ENCODE measurements around the gene AKNA.

Gene AKNA

GRCh38 chr9:114300846-114301797, 86.7 kb downstream of the AKNA start:
- DNase-seq (ENCODE audit: low spot score) = no peak

GRCh38 chr9:114300153-114300845, 87.5 kb downstream of the AKNA start:
- DNase-seq (ENCODE audit: low spot score) = no peak

DNA sequence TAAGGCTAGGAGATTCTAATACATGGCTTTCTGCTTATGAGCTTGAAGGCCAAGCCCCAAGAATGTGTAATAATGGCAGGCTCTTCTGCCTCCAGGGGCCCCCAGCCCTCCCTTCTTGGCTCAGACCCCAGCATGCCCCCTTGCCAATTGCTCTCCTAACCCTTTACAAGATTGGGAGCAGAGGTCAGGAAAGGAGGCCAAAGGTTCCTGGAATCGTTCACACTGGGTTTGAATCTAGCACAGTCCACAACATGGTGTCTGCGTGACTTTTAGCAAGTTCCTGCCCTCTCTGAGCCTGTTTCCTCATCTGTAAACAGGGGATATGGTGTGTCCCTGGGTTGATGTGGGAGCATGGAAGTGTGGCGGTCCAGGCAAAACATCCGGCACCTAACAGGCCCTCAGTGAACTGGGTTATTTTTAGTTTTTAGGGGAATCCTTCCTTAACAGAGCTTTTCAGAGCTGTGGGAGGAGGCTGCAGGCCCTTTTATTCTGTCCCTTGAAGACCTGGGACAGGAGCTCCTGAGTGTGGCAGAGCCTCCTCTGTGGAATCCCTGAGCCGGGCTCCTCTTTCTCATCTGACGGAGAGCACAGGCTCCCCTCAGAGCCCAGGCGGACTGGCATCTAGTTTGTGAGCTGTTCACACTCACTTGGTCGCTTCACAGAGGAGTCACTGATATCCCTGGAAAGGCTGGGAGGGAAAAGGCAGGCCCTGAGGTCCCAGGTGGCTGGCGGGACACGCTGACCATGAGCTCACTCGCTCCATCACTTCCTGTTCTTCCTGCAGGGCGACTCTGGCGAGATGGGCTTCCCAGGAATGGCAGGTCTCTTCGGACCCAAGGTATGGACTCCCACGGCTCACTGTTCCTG, 88.3 kb downstream of the AKNA start:
- no peak for DNase-seq (ENCODE audit: low spot score)

- DNase-seq (ENCODE audit: low spot score) = no peak
Measured at GRCh38 chr9:114296338-114296737, 91.4 kb downstream of the AKNA start.

DNA sequence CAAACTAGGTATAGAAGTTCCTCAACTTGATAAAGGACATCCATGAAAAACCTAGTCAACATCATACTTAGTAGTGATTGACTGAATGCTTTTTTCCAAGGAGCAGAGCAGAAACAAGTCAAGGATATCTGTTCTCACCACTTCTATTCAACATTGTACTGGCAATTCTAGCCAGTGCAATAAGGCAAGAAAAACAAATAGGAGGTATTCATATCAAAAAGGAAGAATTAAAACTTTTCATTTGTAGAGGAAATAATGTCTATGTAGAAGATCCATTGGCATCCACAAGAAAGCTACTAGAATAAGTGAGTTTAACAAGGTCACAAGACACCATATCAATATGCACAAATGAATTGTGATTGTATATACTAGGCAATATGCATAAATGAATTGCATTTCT, 93.1 kb downstream of the AKNA start:
- no peak for DNase-seq (ENCODE audit: low spot score)

GRCh38 chr9:114291886-114292590, 95.7 kb downstream of the AKNA start:
- no peak for DNase-seq (ENCODE audit: low spot score)

GRCh38 chr9:114291064-114291474, 96.7 kb downstream of the AKNA start:
- DNase-seq (ENCODE audit: low spot score) = peak; percentile 66

GRCh38 chr9:114290561-114290986, 97.2 kb downstream of the AKNA start:
- DNase-seq (ENCODE audit: low spot score) = no peak

DNA sequence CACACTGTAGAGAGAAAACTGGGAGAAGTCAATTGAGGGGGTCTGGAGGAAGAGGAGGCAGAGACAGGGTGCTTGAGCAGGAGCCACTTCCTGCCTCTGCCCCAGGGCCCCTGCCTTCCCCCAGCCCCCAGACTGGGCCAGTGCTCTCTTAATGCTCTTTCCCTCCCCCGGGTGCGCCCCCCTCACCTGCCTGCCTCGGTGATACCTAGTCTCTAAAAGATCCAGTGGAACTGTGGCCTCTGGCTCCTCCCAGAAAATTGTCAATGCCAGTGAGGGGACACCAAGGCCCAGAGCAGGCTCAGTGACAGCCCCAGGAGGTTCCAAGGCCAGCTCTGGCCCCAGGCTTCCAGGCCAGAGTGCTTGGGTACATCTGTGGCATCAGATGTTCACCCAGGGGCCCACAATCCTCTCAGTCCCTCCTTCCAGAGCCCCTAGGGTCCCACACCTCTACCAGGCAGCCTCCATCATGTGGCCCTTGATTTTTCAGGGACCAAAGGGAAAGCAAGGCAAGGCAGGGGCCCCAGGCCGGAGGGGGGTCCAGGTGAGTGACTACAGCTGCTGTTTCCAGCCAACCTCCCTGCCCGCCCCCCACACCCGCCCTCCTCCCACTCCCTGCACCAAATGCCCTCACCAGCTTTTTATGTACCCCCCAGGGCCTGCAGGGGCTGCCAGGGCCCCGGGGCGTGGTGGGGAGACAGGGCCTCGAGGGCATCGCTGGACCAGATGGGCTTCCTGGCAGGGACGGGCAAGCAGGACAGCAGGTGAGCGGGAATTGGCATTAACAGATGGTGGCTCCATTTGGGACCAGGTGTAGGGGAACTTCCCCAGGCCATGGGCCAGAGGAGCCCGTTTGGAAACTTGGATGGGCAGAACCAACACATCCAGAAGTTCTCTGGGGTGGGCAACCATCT, 98.0 kb downstream of the AKNA start:
- no peak for DNase-seq (ENCODE audit: low spot score)

DNA sequence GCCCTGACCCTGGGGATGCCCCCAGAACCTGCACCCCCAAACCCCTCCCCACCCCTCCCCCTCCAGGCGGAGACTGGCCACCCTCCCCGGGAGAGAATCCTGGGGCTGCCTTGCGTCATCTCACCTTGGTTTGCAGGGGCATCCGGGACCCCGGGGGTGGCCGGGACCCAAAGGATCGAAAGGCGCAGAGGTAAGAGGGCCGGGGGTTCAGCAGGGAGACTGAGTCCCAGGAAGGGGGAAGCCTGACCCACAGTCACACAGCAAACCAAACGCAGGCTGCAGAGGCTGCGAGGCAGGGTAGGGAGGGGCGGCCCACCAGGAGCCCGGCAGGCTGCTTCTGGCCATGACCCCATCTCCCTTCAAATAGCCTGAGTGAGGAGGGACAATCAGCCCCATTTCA, 98.7 kb downstream of the AKNA start:
- DNase-seq (ENCODE audit: low spot score) = no peak

DNA sequence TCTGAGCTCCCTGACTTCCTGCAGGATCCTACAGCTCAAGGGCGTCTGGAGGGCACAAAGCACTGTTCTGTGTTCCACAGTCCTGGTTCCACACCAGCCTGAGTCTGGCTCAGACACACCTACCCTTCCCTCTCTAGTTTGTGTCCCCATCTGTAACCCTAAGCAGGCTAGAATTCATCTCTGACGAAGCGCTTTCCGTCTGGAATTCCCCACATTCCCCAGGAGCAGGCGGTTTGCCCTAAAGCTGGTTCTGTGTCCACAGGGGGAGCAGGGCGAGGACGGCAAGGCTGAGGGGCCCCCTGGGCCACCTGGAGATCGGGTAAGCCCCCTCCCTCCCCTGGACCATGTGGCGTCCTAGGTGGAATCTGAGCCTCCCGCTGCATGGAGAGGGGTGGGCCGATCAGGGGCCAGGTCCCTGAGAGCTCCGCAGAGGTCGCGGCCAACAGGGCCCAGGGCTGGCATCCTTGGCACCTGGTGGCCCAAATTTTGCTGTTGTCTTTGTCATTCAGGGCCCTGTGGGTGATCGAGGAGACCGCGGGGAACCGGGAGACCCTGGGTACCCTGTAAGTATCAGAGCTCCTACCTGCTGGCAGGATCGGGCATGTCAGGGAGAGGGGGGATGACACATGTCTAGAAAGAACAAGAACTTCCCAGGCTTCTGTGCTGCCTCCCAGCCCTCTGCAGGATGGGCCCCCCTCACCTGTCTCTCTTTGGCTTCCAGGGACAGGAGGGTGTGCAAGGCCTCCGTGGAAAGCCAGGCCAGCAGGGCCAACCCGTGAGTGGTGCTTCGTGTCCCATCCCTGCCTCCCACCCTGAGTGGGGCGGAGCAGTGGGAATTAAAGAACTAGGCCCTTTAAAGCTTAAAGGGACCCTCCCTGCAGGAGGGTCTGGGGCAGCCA, 99.3 kb downstream of the AKNA start:
- DNase-seq (ENCODE audit: low spot score) = no peak

DNA sequence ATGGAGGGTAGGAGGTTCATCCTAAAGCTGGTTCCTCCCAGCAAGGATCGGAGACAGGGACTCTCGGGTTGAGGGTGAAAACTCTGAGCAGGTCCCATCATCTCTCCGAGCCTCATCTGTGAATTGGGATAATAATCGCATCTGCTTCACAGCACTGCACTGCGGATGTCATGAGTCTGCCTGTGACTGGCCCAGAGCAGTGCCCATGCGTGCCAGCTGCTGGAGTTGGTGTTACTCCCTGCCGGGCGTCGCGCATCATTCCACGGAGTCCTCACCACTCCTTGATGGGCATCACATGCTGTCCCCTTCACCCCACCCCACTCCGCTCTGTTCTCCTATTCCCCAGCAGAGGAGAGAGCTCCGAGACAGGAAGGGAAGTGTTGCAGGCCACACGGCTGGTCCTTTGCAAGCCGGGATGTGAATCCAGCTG, 100.0 kb downstream of the AKNA start:
- DNase-seq (ENCODE audit: low spot score) = no peak

- no peak for DNase-seq (ENCODE audit: low spot score)
Measured at GRCh38 chr9:114287001-114287762, 100.6 kb downstream of the AKNA start.

DNA sequence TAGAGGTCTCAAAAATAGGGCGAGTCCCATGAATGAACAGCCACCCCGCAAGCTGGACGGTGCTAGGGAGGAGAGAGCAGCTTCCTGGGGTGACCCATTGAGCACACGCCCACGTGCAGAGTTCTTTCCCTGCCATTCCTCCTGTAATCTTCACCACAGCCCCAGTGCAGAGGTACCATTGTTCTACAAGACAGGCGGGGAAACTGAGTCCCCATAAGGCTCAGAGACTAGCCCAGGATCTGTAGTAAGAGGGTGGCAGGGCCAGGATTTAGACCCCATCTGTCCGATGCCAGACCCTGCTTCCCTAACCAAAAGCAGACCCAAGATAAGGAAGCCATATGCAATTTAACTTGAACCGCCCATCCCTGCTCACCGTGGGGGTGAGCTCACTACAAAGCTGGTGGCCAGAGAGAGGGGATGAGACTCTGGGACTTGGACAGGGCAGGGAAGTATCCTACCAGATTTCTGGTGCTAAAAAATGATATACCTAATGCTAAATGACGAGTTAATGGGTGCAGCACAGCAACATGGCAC, 101.6 kb downstream of the AKNA start:
- DNase-seq (ENCODE audit: low spot score) = no peak

DNA sequence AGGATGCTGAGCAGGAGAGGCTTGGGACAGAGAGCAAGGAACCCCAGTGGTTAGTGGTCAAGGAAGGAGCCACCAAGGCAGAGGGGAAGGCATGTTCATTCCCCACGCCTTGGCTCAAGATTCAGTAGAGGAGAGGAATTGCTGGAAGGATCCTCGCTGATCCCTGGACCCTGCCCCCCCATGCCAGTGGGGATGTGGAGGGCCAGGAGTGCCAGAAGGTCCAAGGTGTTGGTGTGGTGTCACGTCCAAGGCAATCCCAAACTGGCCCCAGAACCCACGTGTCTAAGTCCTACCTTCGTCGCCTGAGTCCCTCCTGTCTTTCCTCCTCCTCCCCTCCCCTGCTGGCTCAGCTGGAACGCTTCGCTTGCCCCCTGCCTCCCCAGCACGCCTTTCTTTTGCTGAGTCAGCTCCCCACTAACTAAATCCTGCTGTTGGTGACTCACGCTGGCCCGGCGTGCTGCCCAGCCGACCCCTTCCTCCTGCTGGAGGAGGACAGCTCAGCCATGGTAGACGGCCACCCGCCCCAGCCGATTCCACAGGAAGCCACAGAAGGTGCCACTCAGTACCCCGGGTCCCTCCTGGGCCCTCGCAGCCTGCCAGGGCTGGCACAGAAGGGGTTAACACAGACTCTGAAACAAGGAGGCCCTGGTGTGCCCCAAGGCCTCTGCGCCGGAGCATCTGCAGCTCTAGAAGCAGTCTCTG, 102.5 kb downstream of the AKNA start:
- no peak for DNase-seq (ENCODE audit: low spot score)

GRCh38 chr9:114284316-114285060, 103.3 kb downstream of the AKNA start:
- no peak for DNase-seq (ENCODE audit: low spot score)

All from activated CD4-positive, alpha-beta T cell treated with anti-CD3 and anti-CD28 coated beads, Interleukin-2, Interleukin-4, amounts not matched to agents 100 ng/mL and 50 ng/mL, durations not matched to agents 16 hours and 8 hours (primary cell).